Mesendoderm (in vitro differentiated cells): ENCODE measurements around the gene ZNF829. TPM values are rescaled to one million over a fixed set of nuclear protein-coding genes. Genes with fewer than 3 reads are reported as not detected.

ENCODE experiments used
- DNase-seq: peaks from one replicate; pipeline ENCODE4 v3.0.0; 2013
- H2AK5ac ChIP-seq: 2 replicates; pipeline ENCODE4 v1.6.1; 2013; ENCODE audit warnings: low read length, inconsistent platforms
- H2BK120ac ChIP-seq: 2 replicates; pipeline ENCODE4 v1.6.1; 2013; ENCODE audit warnings: low read depth, mild to moderate bottlenecking, low read length, moderate library complexity, mixed read lengths
- H2BK15ac ChIP-seq: replicated peaks from 2 replicates; pipeline ENCODE4 v1.6.1; 2013; ENCODE audit warnings: low read depth, mild to moderate bottlenecking, moderate library complexity
- H2BK5ac ChIP-seq: 2 replicates; pipeline ENCODE4 v1.6.1; 2013; ENCODE audit warnings: low read length, inconsistent platforms
- H3K18ac ChIP-seq: 2 replicates; pipeline ENCODE4 v1.6.1; 2013; ENCODE audit warnings: mild to moderate bottlenecking, low read length, mixed read lengths
- H3K23ac ChIP-seq: one replicate; pipeline ENCODE4 v1.6.1; 2013; ENCODE audit warnings: low read length
- H3K27ac ChIP-seq: 2 replicates; pipeline ENCODE4 v1.5.1; 2013; ENCODE audit warnings: low read depth, mild to moderate bottlenecking, inconsistent platforms, low read length, moderate library complexity
- H3K27me3 ChIP-seq: 2 replicates; pipeline ENCODE4 v1.6.1; 2013; ENCODE audit warnings: low read length, control low read depth, mild to moderate bottlenecking, inconsistent platforms; ENCODE audit not compliant: insufficient read depth, poor library complexity
- H3K36me3 ChIP-seq: 2 replicates; pipeline ENCODE4 v1.6.1; 2013; ENCODE audit warnings: low read length, inconsistent platforms; ENCODE audit not compliant: control insufficient read depth, insufficient read depth
- H3K4ac ChIP-seq: one replicate; pipeline ENCODE4 v1.6.1; 2013; ENCODE audit warnings: low read depth, mild to moderate bottlenecking, low read length, moderate library complexity
- H3K4me1 ChIP-seq: 2 replicates; pipeline ENCODE4 v1.6.1; 2013; ENCODE audit warnings: low read depth, low read length, inconsistent platforms; ENCODE audit not compliant: control insufficient read depth
- H3K4me2 ChIP-seq: 2 replicates; pipeline ENCODE4 v1.6.1; 2013; ENCODE audit warnings: low read length
- H3K4me3 ChIP-seq: 2 replicates; pipeline ENCODE4 v1.5.1; 2013; ENCODE audit warnings: mild to moderate bottlenecking, low read length
- H3K56ac ChIP-seq: one replicate; pipeline ENCODE4 v1.6.1; 2013; ENCODE audit warnings: low read length
- H3K79me1 ChIP-seq: 2 replicates; pipeline ENCODE4 v1.6.1; 2013; ENCODE audit warnings: low read length, inconsistent platforms
- H3K79me2 ChIP-seq: 2 replicates; pipeline ENCODE4 v1.6.1; 2013; ENCODE audit warnings: mild to moderate bottlenecking, low read length; ENCODE audit not compliant: control insufficient read depth, insufficient read depth
- H3K9ac ChIP-seq: 2 replicates; pipeline ENCODE4 v1.6.1; 2013; ENCODE audit warnings: low read length, inconsistent platforms
- H4K5ac ChIP-seq: one replicate; pipeline ENCODE4 v1.6.1; 2013; ENCODE audit warnings: low read length
- H4K8ac ChIP-seq: one replicate; pipeline ENCODE4 v1.6.1; 2013; ENCODE audit warnings: low read depth, mild to moderate bottlenecking, control low read depth, low read length, moderate library complexity
- WGBS: extraction: QIAGEN DNeasy Blood & Tissue Kit; methylation state at CpG from one replicate; pipeline ENCODE4 v1.1.7; 2013; ENCODE audit warnings: low lambda C conversion rate, missing lambda C conversion rate; ENCODE audit not compliant: insufficient coverage; ENCODE audit errors: extremely low coverage; 5-methylcytosine and 5-hydroxymethylcytosine counted together
- small RNA-seq: library from polyadenylated mRNA; stranded (forward); fragments of <200 nt; extraction: miRNeasy Mini kit (QIAGEN cat#:217004); gene quantifications from one replicate; pipeline ENCODE3, GENCODE V24; 2013; ENCODE audit not compliant: insufficient read depth

Gene ZNF829

GRCh38 chr19:36838784-36839324, 77.2 kb downstream of the ZNF829 start:
- no peak overlapping the region for H3K27ac ChIP-seq

More at GRCh38 chr19:36838784-36839324, 77.2 kb downstream of the ZNF829 start:
- Histone ChIP-seq H3K56ac (peak overlapping the region; percentile 97), H3K27me3 (no peaks in the 10 kb centered on the region), H3K36me3 (peaks cover 2% of the 10 kb centered on the region), H2BK120ac (no peak overlapping the region), H2AK5ac (no peak overlapping the region), H3K4me3 (peak overlapping the region; percentile 78), H3K23ac (no peak overlapping the region), H4K8ac (no peak overlapping the region), H2BK5ac (no peak overlapping the region), H3K79me2 (no peaks in the 10 kb centered on the region), H3K4me1 (peaks cover 2% of the 10 kb centered on the region), H3K9ac (peak overlapping the region; percentile 91), H2BK15ac (no peak overlapping the region), H3K18ac (no peak overlapping the region), H3K4me2 (peak overlapping the region; percentile 90), H3K79me1 (no peaks in the 10 kb centered on the region), H3K4ac (no peak overlapping the region), H4K5ac (no peak overlapping the region)
- DNase-seq, result no peak
- WGBS, result no CpG with 5 or more reads among the region's 12 CpGs

Small RNA genes lying within 50 kb of the gene (small RNA-seq; reads per million reads assigned to genes)
- gene RF00019, result not detected
